Activated CD4-positive, alpha-beta T cell treated with anti-CD3 and anti-CD28 coated beads, Interleukin-2, amount 10 ng/mL, durations not matched to agents 24 days and 14 days (primary cell): ENCODE measurements around the gene CDK5RAP1. TPM values are rescaled to one million over a fixed set of nuclear protein-coding genes. Genes with fewer than 3 reads are reported as not detected.

ENCODE experiments used
- DNase-seq: peaks from one replicate; pipeline ENCODE4 v3.0.0; 2022
- H3K27ac Mint-ChIP-seq: one replicate; pipeline ENCODE4 v1.8.0; 2022; ENCODE audit warnings: mild to moderate bottlenecking, mixed read lengths
- H3K27me3 Mint-ChIP-seq: one replicate; pipeline ENCODE4 v1.8.0; 2022; ENCODE audit warnings: mixed read lengths
- H3K36me3 Mint-ChIP-seq: one replicate; pipeline ENCODE4 v1.8.0; 2022; ENCODE audit warnings: low read depth, mild to moderate bottlenecking, mixed read lengths
- H3K4me1 Mint-ChIP-seq: one replicate; pipeline ENCODE4 v1.8.0; 2021; ENCODE audit warnings: mixed read lengths
- H3K4me3 Mint-ChIP-seq: one replicate; pipeline ENCODE4 v1.8.0; 2022; ENCODE audit warnings: mild to moderate bottlenecking, moderate library complexity, mixed read lengths
- H3K9me3 Mint-ChIP-seq: one replicate; pipeline ENCODE4 v1.8.0; 2021; ENCODE audit warnings: mixed read lengths
- intact Hi-C: fragments of 100-400 bp; cut with micrococcal nuclease; formaldehyde crosslinking; loops from one replicate; pipeline ENCODE4 v1.15.1; 2023
- total RNA-seq: library from RNA; stranded (reverse); gene quantifications from 2 replicates; pipeline ENCODE4 v1.2.3, GENCODE V29; 2022

Gene CDK5RAP1
- total RNA-seq, 1 donor from 2014 or later, result 49.9 TPM

- no peaks in the 10 kb centered on the region for H3K4me1 Mint-ChIP-seq
- no peaks in the 10 kb centered on the region for H3K36me3 Mint-ChIP-seq
- DNase-seq, result no peak
- H3K27ac Mint-ChIP-seq, result no peak overlapping the region
- peaks cover 8% of the 10 kb centered on the region for H3K27me3 Mint-ChIP-seq
- H3K9me3 Mint-ChIP-seq, result no peaks in the 10 kb centered on the region
- intact Hi-C loops, result no loop called here
- no peak overlapping the region for H3K4me3 Mint-ChIP-seq
These were observed 78.1 kb downstream of the CDK5RAP1 start for GRCh38 chr20:33323236-33323635.

- no peak for DNase-seq
- no peak overlapping the region for H3K27ac Mint-ChIP-seq
- H3K4me3 Mint-ChIP-seq, result no peak overlapping the region
- H3K27me3 Mint-ChIP-seq, result peaks cover 8% of the 10 kb centered on the region
- H3K9me3 Mint-ChIP-seq, result no peaks in the 10 kb centered on the region
- H3K36me3 Mint-ChIP-seq, result no peaks in the 10 kb centered on the region
- H3K4me1 Mint-ChIP-seq, result no peaks in the 10 kb centered on the region
- intact Hi-C loops, result no loop called here
These were observed 78.9 kb downstream of the CDK5RAP1 start for GRCh38 chr20:33322456-33322855.

GRCh38 chr20:33320006-33320405 lies 81.3 kb downstream of the CDK5RAP1 start:
- intact Hi-C loops, result no loop called here
- no peak overlapping the region for H3K27ac Mint-ChIP-seq
- no peak overlapping the region for H3K4me3 Mint-ChIP-seq

GRCh38 chr20:33318096-33318429 lies 83.3 kb downstream of the CDK5RAP1 start:
- no peaks in the 10 kb centered on the region for H3K36me3 Mint-ChIP-seq
- H3K27me3 Mint-ChIP-seq, result peaks cover 7% of the 10 kb centered on the region
- H3K4me3 Mint-ChIP-seq, result no peak overlapping the region
- intact Hi-C loops, result no loop called here
- no peaks in the 10 kb centered on the region for H3K9me3 Mint-ChIP-seq
- DNase-seq, result no peak
- H3K4me1 Mint-ChIP-seq, result no peaks in the 10 kb centered on the region
- H3K27ac Mint-ChIP-seq, result no peak overlapping the region

More at GRCh38 chr20:33320006-33320405, 81.3 kb downstream of the CDK5RAP1 start:
- Mint-ChIP-seq H3K27me3 (peaks cover 8% of the 10 kb centered on the region), H3K9me3 (no peaks in the 10 kb centered on the region), H3K4me1 (no peaks in the 10 kb centered on the region), H3K36me3 (no peaks in the 10 kb centered on the region)
- no peak for DNase-seq

- intact Hi-C loops, result no loop called here
- Mint-ChIP-seq H3K9me3 (no peaks in the 10 kb centered on the region), H3K4me1 (no peaks in the 10 kb centered on the region), H3K36me3 (no peaks in the 10 kb centered on the region), H3K4me3 (no peak overlapping the region), H3K27ac (no peak overlapping the region), H3K27me3 (peaks cover 7% of the 10 kb centered on the region)
- no peak for DNase-seq
These were observed 83.8 kb downstream of the CDK5RAP1 start for GRCh38 chr20:33317424-33318095.

GRCh38 chr20:33316958-33317357 lies 84.4 kb downstream of the CDK5RAP1 start:
- Mint-ChIP-seq H3K27ac (no peak overlapping the region), H3K27me3 (peaks cover 3% of the 10 kb centered on the region), H3K4me3 (no peak overlapping the region), H3K36me3 (no peaks in the 10 kb centered on the region), H3K9me3 (no peaks in the 10 kb centered on the region), H3K4me1 (no peaks in the 10 kb centered on the region)
- DNase-seq, result no peak
- intact Hi-C loops, result no loop called here

GRCh38 chr20:33316343-33316742 lies 85.0 kb downstream of the CDK5RAP1 start:
- H3K27ac Mint-ChIP-seq, result no peak overlapping the region
- H3K9me3 Mint-ChIP-seq, result no peaks in the 10 kb centered on the region
- no peaks in the 10 kb centered on the region for H3K36me3 Mint-ChIP-seq
- intact Hi-C loops, result no loop called here
- no peak for DNase-seq
- H3K4me3 Mint-ChIP-seq, result no peak overlapping the region
- peaks cover 3% of the 10 kb centered on the region for H3K27me3 Mint-ChIP-seq
- no peaks in the 10 kb centered on the region for H3K4me1 Mint-ChIP-seq

- H3K4me1 Mint-ChIP-seq, result no peaks in the 10 kb centered on the region
- no peaks in the 10 kb centered on the region for H3K36me3 Mint-ChIP-seq
- H3K27ac Mint-ChIP-seq, result no peak overlapping the region
- no peak for DNase-seq
- intact Hi-C loops, result no loop called here
- no peak overlapping the region for H3K4me3 Mint-ChIP-seq
- H3K27me3 Mint-ChIP-seq, result no peaks in the 10 kb centered on the region
- H3K9me3 Mint-ChIP-seq, result no peaks in the 10 kb centered on the region
These were observed 87.5 kb downstream of the CDK5RAP1 start for GRCh38 chr20:33313686-33314314.

GRCh38 chr20:33312583-33312982 lies 88.7 kb downstream of the CDK5RAP1 start:
- no peak overlapping the region for H3K27ac Mint-ChIP-seq
- H3K27me3 Mint-ChIP-seq, result no peaks in the 10 kb centered on the region
- no peak overlapping the region for H3K4me3 Mint-ChIP-seq
- no peaks in the 10 kb centered on the region for H3K9me3 Mint-ChIP-seq
- intact Hi-C loops, result no loop called here
- no peak for DNase-seq
- no peaks in the 10 kb centered on the region for H3K4me1 Mint-ChIP-seq
- H3K36me3 Mint-ChIP-seq, result no peaks in the 10 kb centered on the region

- Mint-ChIP-seq H3K9me3 (no peaks in the 10 kb centered on the region), H3K4me1 (no peaks in the 10 kb centered on the region), H3K27me3 (no peaks in the 10 kb centered on the region), H3K36me3 (no peaks in the 10 kb centered on the region), H3K4me3 (no peak overlapping the region), H3K27ac (no peak overlapping the region)
- intact Hi-C loops, result no loop called here
- DNase-seq, result no peak
These were observed 89.3 kb downstream of the CDK5RAP1 start for GRCh38 chr20:33311996-33312395.

GRCh38 chr20:33311011-33311410 lies 90.3 kb downstream of the CDK5RAP1 start:
- no peak for DNase-seq
- Mint-ChIP-seq H3K36me3 (no peaks in the 10 kb centered on the region), H3K4me1 (no peaks in the 10 kb centered on the region), H3K27me3 (no peaks in the 10 kb centered on the region), H3K4me3 (no peak overlapping the region), H3K27ac (no peak overlapping the region), H3K9me3 (no peaks in the 10 kb centered on the region)
- intact Hi-C loops, result no loop called here

GRCh38 chr20:33310327-33310899 lies 90.9 kb downstream of the CDK5RAP1 start:
- no peak overlapping the region for H3K27ac Mint-ChIP-seq
- H3K36me3 Mint-ChIP-seq, result no peaks in the 10 kb centered on the region
- intact Hi-C loops, result no loop called here
- no peaks in the 10 kb centered on the region for H3K27me3 Mint-ChIP-seq
- no peak for DNase-seq
- no peaks in the 10 kb centered on the region for H3K4me1 Mint-ChIP-seq
- H3K4me3 Mint-ChIP-seq, result no peak overlapping the region
- no peaks in the 10 kb centered on the region for H3K9me3 Mint-ChIP-seq

- no peaks in the 10 kb centered on the region for H3K9me3 Mint-ChIP-seq
- intact Hi-C loops, result no loop called here
- DNase-seq, result no peak
- no peak overlapping the region for H3K4me3 Mint-ChIP-seq
- no peaks in the 10 kb centered on the region for H3K4me1 Mint-ChIP-seq
- no peak overlapping the region for H3K27ac Mint-ChIP-seq
- H3K27me3 Mint-ChIP-seq, result no peaks in the 10 kb centered on the region
- H3K36me3 Mint-ChIP-seq, result no peaks in the 10 kb centered on the region
These were observed 91.7 kb downstream of the CDK5RAP1 start for GRCh38 chr20:33309631-33310030.
